Neural progenitor cell (in vitro differentiated cells): ENCODE data around the gene BICDL1. TPM values are rescaled to one million over a fixed set of nuclear protein-coding genes. Genes with fewer than 3 reads are reported as not detected.

ENCODE experiments used
- DNase-seq: peaks from one replicate; pipeline ENCODE4 v3.0.0-alpha.2; 2016; ENCODE audit warnings: low spot score
- H2AFZ ChIP-seq: fragments of 200-600 bp; sonication (generic); replicated peaks from 2 replicates; pipeline ENCODE4 v1.6.1; 2016; ENCODE audit warnings: antibody characterized with exemption
- H3F3A ChIP-seq: fragments of 200-600 bp; sonication (generic); 2 replicates; pipeline ENCODE4 v1.6.1; 2016; ENCODE audit warnings: antibody characterized with exemption, low read depth
- H3K27ac ChIP-seq: fragments of 200-600 bp; sonication (generic); 2 replicates; pipeline ENCODE4 v1.5.1; 2016; ENCODE audit warnings: mild to moderate bottlenecking
- H3K27me3 ChIP-seq: fragments of 200-600 bp; sonication (generic); 2 replicates; pipeline ENCODE4 v1.6.1; 2016; ENCODE audit warnings: mild to moderate bottlenecking, moderate library complexity
- H3K36me3 ChIP-seq: fragments of 200-600 bp; sonication (generic); 2 replicates; pipeline ENCODE4 v1.5.1; 2016
- H3K4me1 ChIP-seq: fragments of 200-600 bp; sonication (generic); 2 replicates; pipeline ENCODE4 v1.6.1; 2016; ENCODE audit warnings: mixed run types
- H3K4me2 ChIP-seq: fragments of 200-600 bp; sonication (generic); 2 replicates; pipeline ENCODE4 v1.6.1; 2016
- H3K4me3 ChIP-seq: fragments of 200-600 bp; sonication (generic); 2 replicates; pipeline ENCODE4 v1.5.1; 2016
- H3K79me2 ChIP-seq: fragments of 200-600 bp; sonication (generic); 2 replicates; pipeline ENCODE4 v1.6.1; 2016; ENCODE audit warnings: low read depth
- H3K9ac ChIP-seq: fragments of 200-600 bp; sonication (generic); 2 replicates; pipeline ENCODE4 v1.6.1; 2016
- H3K9me3 ChIP-seq: fragments of 200-600 bp; sonication (generic); 2 replicates; pipeline ENCODE4 v1.5.1; 2016; ENCODE audit warnings: low read depth
- H4K20me1 ChIP-seq: fragments of 200-600 bp; sonication (generic); 2 replicates; pipeline ENCODE4 v1.6.1; 2016; ENCODE audit warnings: low read depth
- H3K27ac Mint-ChIP-seq: 3 replicates; pipeline ENCODE4 v1.8.0; 2021; ENCODE audit warnings: mixed read lengths
- H3K27me3 Mint-ChIP-seq: 2 replicates; pipeline ENCODE4 v1.8.0; 2022; ENCODE audit warnings: low read depth, mild to moderate bottlenecking, inconsistent platforms, moderate library complexity, mixed read lengths; ENCODE audit not compliant: insufficient read depth
- H3K36me3 Mint-ChIP-seq: 3 replicates; pipeline ENCODE4 v1.8.0; 2021; ENCODE audit warnings: mixed read lengths
- H3K4me1 Mint-ChIP-seq: 3 replicates; pipeline ENCODE4 v1.8.0; 2021; ENCODE audit warnings: mixed read lengths
- H3K4me3 Mint-ChIP-seq: 3 replicates; pipeline ENCODE4 v1.8.0; 2021; ENCODE audit warnings: mild to moderate bottlenecking, moderate library complexity, mixed read lengths
- H3K9me3 Mint-ChIP-seq: 3 replicates; pipeline ENCODE4 v1.8.0; 2020; ENCODE audit warnings: mixed read lengths
- CTCF ChIP-seq: fragments of 200-600 bp; sonication (generic); IDR thresholded peaks from 2 replicates; pipeline ENCODE4 v1.5.1; 2017; ENCODE audit warnings: antibody characterized with exemption, mild to moderate bottlenecking
- EZH2 ChIP-seq: fragments of 200-600 bp; sonication (generic); IDR thresholded peaks from 2 replicates; pipeline ENCODE4 v1.6.1; 2017; ENCODE audit warnings: antibody characterized with exemption, mild to moderate bottlenecking, moderate library complexity
- EZH2phosphoT487 ChIP-seq: fragments of 200-600 bp; sonication (generic); IDR thresholded peaks from 2 replicates; pipeline ENCODE4 v1.6.1; 2017; ENCODE audit warnings: antibody characterized with exemption
- total RNA-seq: library from RNA; depleted of rRNA; stranded (reverse); fragments of >200 nt; gene quantifications from 2 replicates; pipeline ENCODE4 v1.2.3, GENCODE V29; 2015; ENCODE audit warnings: low replicate concordance

The BICDL1 gene
- total RNA-seq, 1 donor from 2014 or later = 3.8 TPM

GRCh38 chr12:120019197-120019596 lies 30.2 kb downstream of the BICDL1 start:
- Histone ChIP-seq H3K27me3 (no peaks in the 10 kb centered on the region), H3K27ac (no peak overlapping the region), H2AFZ (no peak overlapping the region), H4K20me1 (no peaks in the 10 kb centered on the region), H3K9me3 (no peaks in the 10 kb centered on the region), H3K4me2 (no peak overlapping the region), H3K9ac (no peak overlapping the region), H3K79me2 (no peaks in the 10 kb centered on the region), H3K36me3 (no peaks in the 10 kb centered on the region), H3F3A (no peaks in the 10 kb centered on the region), H3K4me1 (no peaks in the 10 kb centered on the region), H3K4me3 (no peak overlapping the region)
- no peak overlapping the region for H3K27ac Mint-ChIP-seq
- no peaks in the 10 kb centered on the region for H3K4me1 Mint-ChIP-seq
- no peak for TF ChIP-seq EZH2
- TF ChIP-seq EZH2phosphoT487 = no peak
- TF ChIP-seq CTCF = no peak
- DNase-seq = no peak
- peaks cover 2% of the 10 kb centered on the region for H3K36me3 Mint-ChIP-seq
- peaks cover under 1% of the 10 kb centered on the region for H3K9me3 Mint-ChIP-seq
- H3K27me3 Mint-ChIP-seq = peaks cover 2% of the 10 kb centered on the region
- no peak overlapping the region for H3K4me3 Mint-ChIP-seq

GRCh38 chr12:120019938-120020337 lies 30.9 kb downstream of the BICDL1 start:
- TF ChIP-seq EZH2 = no peak
- TF ChIP-seq EZH2phosphoT487 = no peak
- TF ChIP-seq CTCF = no peak
- no peaks in the 10 kb centered on the region for H3K36me3 ChIP-seq
- no peaks in the 10 kb centered on the region for H3K4me1 ChIP-seq
- H3K27ac Mint-ChIP-seq = no peak overlapping the region
- DNase-seq = no peak
- H4K20me1 ChIP-seq = no peaks in the 10 kb centered on the region
- no peaks in the 10 kb centered on the region for H3K4me1 Mint-ChIP-seq
- H3K27me3 Mint-ChIP-seq = peaks cover 2% of the 10 kb centered on the region
- no peak overlapping the region for H3K4me2 ChIP-seq
- no peak overlapping the region for H3K9ac ChIP-seq
- H2AFZ ChIP-seq = no peak overlapping the region
- no peaks in the 10 kb centered on the region for H3K79me2 ChIP-seq
- no peak overlapping the region for H3K4me3 Mint-ChIP-seq
- H3K27me3 ChIP-seq = no peaks in the 10 kb centered on the region
- no peak overlapping the region for H3K4me3 ChIP-seq
- no peaks in the 10 kb centered on the region for H3K9me3 ChIP-seq
- H3K36me3 Mint-ChIP-seq = peaks cover 5% of the 10 kb centered on the region
- no peak overlapping the region for H3K27ac ChIP-seq
- peaks cover 5% of the 10 kb centered on the region for H3K9me3 Mint-ChIP-seq
- no peaks in the 10 kb centered on the region for H3F3A ChIP-seq

- H3K36me3 ChIP-seq = no peaks in the 10 kb centered on the region
These were observed 35.2 kb downstream of the BICDL1 start for GRCh38 chr12:120024193-120024592.

More at GRCh38 chr12:120024193-120024592, 35.2 kb downstream of the BICDL1 start:
- no peak overlapping the region for H3K4me3 Mint-ChIP-seq
- H3F3A ChIP-seq = no peaks in the 10 kb centered on the region
- no peak overlapping the region for H3K27ac ChIP-seq
- no peaks in the 10 kb centered on the region for H3K79me2 ChIP-seq
- peaks cover 5% of the 10 kb centered on the region for H3K9me3 Mint-ChIP-seq
- H3K27ac Mint-ChIP-seq = no peak overlapping the region
- H3K27me3 ChIP-seq = no peaks in the 10 kb centered on the region
- no peak overlapping the region for H2AFZ ChIP-seq
- TF ChIP-seq EZH2 = no peak
- TF ChIP-seq CTCF = no peak
- TF ChIP-seq EZH2phosphoT487 = no peak
- no peak overlapping the region for H3K4me3 ChIP-seq
- no peaks in the 10 kb centered on the region for H3K27me3 Mint-ChIP-seq
- H3K9me3 ChIP-seq = no peaks in the 10 kb centered on the region
- H4K20me1 ChIP-seq = no peaks in the 10 kb centered on the region
- H3K4me1 ChIP-seq = no peaks in the 10 kb centered on the region
- H3K36me3 Mint-ChIP-seq = peaks cover 5% of the 10 kb centered on the region
- DNase-seq = no peak
- H3K9ac ChIP-seq = no peak overlapping the region
- no peaks in the 10 kb centered on the region for H3K4me1 Mint-ChIP-seq
- H3K4me2 ChIP-seq = no peak overlapping the region
